PFSK-1 (cell line): ENCODE data around the gene ST7.

Experiments
- POLR2AphosphoS5 ChIP-seq: IDR thresholded peaks from 2 replicates; pipeline ENCODE4 v1.6.1; 2012; ENCODE audit warnings: low read depth, mild to moderate bottlenecking, control low read depth, low read length, moderate library complexity
- TF ChIP-seq, protein P1 (sequence below), 2 experiments: IDR thresholded peaks; 2 replicates each; pipeline versions ENCODE4 v1.6.1 to v1.8.0; 2011 to 2012; ENCODE audit warnings: low read depth in 2 of 2, low read length in 2 of 2, control low read depth in 1 of 2, inconsistent platforms in 1 of 2, mild to moderate bottlenecking in 1 of 2, moderate library complexity in 1 of 2; ENCODE audit not compliant: insufficient read depth in 1 of 2

- no peak for TF ChIP-seq POLR2AphosphoS5
- TF ChIP-seq, protein P1, sequence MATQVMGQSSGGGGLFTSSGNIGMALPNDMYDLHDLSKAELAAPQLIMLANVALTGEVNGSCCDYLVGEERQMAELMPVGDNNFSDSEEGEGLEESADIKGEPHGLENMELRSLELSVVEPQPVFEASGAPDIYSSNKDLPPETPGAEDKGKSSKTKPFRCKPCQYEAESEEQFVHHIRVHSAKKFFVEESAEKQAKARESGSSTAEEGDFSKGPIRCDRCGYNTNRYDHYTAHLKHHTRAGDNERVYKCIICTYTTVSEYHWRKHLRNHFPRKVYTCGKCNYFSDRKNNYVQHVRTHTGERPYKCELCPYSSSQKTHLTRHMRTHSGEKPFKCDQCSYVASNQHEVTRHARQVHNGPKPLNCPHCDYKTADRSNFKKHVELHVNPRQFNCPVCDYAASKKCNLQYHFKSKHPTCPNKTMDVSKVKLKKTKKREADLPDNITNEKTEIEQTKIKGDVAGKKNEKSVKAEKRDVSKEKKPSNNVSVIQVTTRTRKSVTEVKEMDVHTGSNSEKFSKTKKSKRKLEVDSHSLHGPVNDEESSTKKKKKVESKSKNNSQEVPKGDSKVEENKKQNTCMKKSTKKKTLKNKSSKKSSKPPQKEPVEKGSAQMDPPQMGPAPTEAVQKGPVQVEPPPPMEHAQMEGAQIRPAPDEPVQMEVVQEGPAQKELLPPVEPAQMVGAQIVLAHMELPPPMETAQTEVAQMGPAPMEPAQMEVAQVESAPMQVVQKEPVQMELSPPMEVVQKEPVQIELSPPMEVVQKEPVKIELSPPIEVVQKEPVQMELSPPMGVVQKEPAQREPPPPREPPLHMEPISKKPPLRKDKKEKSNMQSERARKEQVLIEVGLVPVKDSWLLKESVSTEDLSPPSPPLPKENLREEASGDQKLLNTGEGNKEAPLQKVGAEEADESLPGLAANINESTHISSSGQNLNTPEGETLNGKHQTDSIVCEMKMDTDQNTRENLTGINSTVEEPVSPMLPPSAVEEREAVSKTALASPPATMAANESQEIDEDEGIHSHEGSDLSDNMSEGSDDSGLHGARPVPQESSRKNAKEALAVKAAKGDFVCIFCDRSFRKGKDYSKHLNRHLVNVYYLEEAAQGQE (IDR thresholded peaks at IDR 0.05; ENCODE audit: insufficient read depth in 1 of 2, low read depth in 2 of 2, low read length in 2 of 2): no peak
Observed at GRCh38 chr7:117091721-117092120, 138.4 kb downstream of the ST7 start.
